GM21786 (cell line): ENCODE data around the gene CDH26.
"Not testable (repeated sequence)": the region's sequence is repeated elsewhere in the genome, so short reads cannot be mapped to it uniquely, and the experiment has no call there.

Experiments
- ATAC-seq: cut with Tn5 transposase; IDR thresholded peaks from one replicate; pipeline ENCODE4 v1.9.1; 2021; ENCODE audit not compliant: unreplicated experiment

The CDH26 gene

DNA sequence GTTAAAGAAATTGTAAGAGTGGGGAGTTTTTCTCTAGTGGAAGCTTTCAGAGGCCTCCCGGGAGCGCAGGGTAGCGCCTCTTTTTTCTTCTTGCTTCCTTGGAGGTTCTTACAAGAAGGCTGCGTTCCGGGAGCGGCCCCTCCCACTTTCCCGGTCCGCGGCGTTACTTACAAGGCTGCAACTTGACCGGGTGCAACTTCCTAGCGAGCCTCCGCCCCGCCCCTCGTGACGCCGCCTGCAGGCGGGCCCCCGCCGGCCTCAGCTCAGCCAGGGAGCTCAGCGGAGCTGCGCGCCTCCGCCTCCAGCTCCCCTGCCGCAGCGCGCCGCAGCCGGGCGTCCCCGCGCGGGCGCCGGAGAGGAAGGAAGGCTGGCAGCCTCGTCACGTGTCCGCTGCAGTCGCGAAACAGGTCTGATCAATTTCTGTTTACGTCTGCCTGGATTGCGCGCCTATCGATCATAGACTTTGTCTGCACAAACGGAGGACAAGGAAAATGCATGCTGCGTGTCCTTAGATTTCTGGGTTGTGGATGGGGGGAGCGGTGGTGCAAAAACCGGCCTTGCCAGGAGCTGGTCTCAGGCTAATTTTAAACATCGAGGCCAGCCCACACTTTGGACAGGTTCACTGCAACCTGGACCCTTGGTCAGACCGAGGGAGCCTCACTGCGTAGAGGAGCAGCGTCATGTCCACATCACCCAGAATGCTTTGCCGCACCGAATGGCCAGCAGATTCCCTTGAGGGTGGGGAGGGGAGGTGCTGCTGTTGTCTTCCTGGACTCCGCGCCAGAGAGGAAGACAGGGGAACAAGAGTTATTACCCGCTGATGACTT lies 17.9 kb upstream of the CDH26 start, which contains the start of the genes FAM217B and PPP1R3D:
TSS of gene FAM217B (plus strand) at position 261 of the 827 bp plus-strand sequence. CDS start 3,555 bp downstream, outside the sequence.
TSS of gene PPP1R3D (minus strand) at position 177 of the 827 bp plus-strand sequence. CDS start 374 bp downstream, outside the sequence.
- ATAC-seq: peak; percentile 87

DNA sequence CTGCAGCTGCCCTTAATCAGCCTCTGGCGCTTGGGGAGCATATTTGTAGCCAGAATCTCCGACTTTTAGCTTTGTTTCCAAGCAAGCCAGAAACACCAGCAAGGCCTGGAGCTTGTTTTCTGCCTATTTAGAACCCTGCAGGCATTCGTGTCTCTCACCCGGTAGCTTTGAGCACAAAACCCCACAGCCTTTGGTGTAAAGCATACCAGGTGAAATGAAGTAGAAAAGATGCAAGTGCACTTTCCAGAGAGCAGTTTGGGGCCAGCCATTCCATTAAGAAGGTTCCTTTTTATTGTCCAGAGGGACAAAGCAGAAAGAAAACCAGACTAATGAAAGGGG lies 17.3 kb upstream of the CDH26 start:
- ATAC-seq: no peak

DNA sequence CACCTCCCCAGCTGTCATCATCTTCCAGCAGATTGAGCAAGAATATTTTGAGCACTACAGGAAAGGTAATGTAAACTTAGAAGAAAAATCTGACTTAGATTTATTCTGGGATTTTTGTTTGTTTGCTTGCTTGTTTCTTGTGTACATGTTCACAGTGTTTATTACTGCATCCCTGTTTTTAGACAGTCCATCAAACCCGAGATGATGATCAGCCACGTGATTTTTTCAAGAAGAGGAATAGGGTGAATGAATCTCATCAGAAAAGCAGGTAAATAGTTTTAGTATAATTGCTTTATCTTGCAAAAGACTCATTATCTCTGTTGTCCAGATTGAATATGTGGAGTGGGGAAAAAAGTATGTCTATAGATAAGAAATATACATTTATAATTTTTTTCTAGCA lies 16.0 kb upstream of the CDH26 start:
- no peak for ATAC-seq

DNA sequence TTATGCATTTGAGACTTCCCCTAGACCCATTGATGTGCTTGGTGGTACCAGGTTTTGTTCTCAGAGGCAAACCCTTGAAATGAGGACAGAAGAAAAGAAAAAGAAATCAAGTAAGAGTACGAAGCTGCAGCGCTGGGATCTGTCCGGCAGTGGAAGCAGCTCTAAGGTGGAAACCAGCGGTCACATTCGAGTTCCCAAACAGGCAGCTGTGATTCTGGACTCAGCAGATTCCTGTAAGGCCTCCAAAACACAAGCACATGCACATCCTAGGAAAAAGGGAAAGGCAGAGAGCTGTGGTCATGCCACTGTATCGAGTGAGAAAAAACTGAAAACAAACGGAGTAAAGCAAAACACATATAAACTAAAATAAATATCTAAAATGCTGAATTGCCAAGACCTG lies 13.5 kb upstream of the CDH26 start:
- ATAC-seq: no peak

DNA sequence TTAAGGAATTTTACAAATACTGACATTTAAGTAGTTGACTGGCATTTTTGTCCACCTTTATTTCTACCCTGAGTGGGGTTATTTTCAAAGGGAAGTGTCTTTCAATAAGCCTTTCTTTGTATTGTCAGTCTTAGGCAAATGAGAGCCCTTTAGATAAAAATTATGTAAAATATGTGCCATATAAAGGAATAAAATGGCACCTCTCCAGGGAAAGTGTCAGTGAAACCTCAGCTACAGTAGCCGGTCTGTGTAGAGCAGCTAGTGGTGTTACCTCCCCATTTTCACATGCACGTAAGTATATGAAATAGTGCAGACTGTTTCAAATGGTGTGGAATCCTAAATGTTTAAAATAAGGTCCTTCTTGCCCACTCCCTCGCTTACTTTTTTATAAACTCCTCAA lies 13.0 kb upstream of the CDH26 start:
- ATAC-seq: no peak

DNA sequence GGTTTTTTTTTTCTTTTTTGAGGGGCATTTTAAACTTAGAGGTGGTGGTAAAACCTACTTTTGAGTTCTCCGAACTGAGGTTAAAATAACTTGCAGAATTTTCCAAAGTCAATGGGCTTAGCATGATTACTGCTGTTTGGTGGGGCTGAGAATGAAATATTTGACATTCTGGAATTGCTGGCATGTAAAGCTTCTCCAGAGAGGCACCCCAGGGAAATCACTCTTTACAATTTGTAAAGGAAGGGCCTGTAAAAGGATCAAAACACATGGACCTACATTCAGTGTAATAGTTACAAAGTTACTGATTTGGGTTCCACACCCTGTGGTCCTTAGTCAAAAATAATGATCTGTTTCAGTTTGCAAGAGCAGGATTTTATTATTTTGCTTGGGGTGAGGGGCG lies 12.5 kb upstream of the CDH26 start:
- ATAC-seq: no peak

DNA sequence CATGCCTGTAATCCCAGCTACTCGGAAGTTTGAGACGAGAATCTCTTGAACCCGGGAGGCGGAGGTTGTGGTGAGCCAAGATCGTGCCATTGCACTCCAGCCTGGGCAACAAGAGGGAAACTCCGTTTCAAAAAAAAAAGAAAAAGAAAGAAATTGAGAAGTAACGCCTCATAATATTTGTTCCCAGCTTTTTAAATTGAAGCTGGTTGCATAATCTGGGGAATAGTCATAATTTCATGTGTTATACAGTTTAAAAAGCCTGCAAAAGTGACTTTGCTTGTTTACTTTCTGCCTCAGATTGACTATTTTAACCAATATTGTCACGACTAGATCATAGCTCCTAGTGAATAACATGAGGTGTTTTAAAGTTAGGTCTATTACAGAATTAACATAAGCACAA lies 10.8 kb upstream of the CDH26 start:
- ATAC-seq: no peak

DNA sequence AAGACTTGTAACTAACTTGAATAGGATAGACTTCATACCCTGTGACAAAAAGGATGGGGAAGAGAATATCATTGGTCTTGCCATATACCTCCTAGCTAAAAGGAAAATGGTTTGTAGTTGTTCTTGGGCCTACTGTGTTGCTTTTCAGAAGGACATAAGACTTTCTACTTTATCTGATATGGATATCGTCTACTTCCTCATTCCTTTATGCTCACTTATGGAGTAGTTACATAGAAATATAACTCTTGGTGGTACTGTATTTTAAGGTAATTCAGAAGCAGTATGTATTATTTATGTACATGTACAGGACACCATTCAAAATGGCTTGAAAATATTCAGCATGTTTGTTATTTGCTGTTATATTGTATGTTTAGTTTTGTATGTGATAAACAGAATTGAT lies 10.0 kb upstream of the CDH26 start:
- ATAC-seq: no peak

DNA sequence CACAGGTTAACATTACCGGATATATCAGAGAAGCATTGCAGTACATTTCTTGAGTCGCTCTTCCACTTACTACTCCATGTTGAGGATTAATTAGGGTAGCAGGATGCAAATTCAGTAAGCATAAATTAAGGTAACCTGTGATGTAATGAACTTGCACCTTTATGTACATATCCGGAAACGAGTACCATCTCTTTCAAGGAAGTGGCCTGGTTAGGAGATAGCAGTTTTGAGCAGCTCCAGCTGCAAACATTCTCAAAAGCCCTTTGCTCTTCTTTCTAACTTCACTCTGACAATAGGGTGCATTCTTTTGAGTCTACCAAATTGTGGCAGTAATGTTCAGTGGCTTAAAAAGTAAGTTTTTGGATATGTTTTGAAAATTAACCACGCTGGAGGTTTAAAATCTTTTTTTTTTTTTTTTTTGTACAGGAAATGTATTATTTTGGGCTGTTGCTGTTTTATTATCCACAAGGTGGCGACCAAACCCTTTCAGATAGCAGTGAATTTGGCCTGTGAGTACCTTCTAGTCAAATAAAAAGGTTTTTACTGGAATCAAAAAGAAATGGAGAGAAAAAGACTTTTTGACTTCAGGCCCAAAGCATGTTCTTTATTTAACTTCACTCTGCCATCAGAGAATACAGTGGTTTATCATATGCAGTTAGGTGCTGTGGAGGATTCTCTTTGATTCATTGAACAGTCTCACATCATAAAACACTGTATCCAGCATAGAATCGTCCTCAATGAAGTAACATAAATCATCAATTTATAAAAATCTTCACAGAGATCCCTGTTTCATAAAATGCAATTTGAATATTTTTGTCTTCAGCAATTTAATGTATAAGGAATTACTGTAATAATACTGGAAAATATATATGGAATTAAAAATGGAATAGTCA lies 9.1 kb upstream of the CDH26 start:
- peak; percentile 72 for ATAC-seq

DNA sequence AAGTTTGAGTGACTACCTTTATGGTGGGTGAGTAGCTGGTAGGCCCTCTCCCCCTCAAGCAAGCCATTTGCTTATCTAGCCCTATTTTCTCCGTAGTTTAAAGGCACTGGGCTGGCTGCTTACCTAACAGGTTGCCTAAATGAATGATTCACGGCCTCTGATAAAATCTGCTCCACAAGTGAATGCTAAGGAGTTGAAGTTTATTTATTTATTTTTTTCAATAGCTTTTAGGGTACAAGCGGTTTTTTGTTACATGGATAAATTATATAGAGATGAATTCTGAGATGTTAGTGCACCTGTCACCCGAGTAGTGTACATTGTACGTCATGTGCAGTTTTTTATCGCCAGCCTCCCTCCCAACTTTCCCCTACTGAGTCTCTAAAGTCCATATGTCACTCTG lies 8.3 kb upstream of the CDH26 start:
- no peak for ATAC-seq

DNA sequence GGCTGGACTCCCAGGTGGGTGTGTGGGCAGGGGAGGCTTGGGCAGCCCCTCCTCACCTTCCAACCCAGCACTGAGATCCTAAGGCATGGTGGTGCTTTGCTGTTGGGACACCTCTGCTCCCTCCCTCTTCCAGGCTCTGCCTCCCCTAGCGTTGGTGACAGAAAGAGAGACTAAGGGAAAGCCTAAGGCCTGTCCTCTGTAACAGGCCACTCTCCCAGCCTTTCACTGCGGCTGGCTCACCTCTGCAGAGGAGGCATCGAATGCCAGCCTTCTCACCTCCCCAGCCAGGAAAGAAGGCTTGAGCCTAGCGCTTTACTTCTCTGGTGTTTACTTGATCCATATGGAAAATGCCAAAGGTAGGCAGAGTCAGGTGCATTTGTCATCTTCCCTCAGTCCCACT lies 3.5 kb upstream of the CDH26 start:
- ATAC-seq: no peak

DNA sequence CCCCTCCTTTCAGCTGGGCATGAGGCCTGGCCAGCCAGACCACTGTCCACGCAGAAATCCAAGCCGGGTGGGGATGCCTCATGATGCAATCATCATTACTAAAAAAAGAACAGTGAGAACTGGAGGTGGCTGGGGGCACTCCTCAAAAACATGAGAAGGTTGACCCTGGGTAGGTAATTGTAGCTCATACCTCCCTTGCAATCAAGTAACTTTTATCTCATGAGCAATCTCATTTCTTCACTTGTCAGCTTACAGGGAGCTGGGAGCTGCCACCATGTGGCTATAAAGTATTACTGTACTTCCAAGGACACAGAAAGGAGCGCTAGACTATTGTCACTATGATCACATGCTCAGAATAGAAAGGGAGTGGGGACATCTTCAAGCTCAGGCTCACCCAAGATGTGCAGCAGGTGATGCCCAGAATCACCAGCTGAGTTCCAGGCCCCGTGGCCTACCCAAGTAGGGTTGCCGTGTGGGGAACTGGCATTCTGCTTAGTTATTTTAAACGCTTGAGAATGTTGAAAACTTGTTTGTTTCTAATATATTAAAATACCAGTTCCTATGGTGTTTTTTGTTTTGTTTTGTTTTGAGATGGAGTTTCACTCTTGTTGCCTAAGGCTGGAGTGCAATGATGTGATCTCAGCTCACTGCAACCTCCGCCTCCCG lies 3.0 kb upstream of the CDH26 start:
- no peak for ATAC-seq

DNA sequence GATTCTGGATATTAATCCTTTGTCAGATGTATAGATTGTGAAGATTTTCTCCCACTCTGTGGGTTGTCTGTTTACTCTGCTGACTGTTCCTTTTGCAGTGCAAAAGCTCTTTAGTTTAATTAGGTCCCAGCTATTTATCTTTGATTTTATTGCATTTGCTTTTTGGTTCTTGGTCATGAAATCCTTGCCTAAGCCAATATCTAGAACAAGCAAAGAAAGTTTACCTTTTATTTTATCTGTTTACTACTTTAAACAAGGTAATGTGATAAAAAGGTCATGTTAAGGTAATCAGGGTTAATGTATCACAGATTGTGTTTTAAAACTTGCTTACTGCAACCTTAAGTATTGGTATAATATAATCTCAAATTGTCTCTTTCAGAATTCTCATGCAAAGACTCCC lies 655 bp upstream of the CDH26 start:
- ATAC-seq: not testable (repeated sequence)

DNA sequence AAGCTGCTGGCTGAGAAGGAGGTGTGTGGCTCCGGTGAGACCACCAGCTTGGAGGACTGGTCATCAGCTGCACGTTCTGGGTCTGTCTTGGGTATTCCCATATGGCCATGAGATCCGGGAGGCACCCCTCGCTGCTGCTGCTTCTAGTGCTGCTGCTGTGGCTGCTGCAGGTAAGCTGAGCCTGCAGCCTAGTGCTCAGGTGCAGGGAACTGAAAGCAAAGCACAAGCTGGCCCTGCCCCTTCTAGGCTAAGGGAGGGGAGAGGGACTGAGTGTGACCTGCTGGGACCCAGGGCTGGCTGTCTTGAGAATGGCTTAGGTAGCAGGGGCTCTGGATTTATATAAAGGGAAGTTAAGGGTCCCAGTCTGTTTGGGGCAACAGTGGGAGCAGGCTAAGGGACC lies 403 bp downstream of the CDH26 start:
- no peak for ATAC-seq

DNA sequence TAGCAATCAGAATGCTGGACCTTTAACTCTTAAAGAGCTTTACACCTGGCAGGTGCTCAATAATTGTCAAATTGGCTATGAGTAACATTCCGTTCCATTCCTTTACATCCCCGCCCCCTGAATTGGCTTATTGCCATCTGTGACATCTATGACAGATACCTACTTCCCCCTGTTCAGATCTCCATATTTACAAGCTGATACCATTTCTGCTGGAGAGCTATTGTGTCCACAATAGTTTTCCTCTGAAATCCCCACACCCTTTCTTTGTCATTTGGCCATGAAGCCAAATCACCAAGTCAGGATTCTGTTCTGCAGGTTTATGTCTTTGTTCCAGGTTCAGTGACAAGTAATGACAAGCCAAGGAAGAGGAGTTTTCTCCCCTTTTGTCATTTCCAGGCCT lies 3.2 kb downstream of the CDH26 start:
- no peak for ATAC-seq

DNA sequence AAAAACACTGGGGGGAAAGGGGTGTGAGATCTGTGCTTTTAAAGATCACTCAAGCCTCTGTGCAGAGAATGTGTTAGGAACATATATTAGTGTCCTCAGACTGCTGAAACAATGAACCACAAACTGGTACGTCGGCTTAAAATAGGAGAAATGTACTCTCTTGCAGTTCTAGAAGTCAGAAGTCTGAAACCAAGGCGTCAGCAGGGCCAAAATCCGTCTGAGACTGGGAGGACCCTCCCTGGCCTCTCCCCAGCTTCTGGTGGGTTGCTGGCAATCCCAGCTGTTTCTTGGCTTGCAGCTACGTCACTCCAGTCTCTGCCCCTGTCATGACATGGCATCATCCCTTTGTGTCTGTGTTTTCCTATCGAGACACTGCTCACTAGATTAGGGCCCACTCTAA lies 3.9 kb downstream of the CDH26 start:
- ATAC-seq: no peak

DNA sequence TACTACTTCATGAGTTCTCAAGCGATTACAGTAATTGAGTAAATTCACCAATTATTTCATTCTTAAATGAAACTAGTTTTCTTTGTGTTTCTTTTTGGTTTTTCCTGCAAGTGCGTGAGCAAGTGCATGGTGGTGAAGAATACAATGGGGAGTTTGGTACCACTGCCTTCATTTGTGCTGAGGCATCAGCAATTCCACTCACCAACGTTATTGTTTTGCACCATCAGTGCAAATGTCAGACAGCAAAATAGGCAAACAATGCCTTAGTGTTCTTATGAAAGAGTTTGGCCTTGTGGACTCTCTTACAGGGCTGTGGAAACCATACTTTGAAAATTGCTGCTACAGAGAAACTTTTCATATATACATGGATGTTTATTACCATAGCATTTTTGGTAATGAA lies 8.2 kb downstream of the CDH26 start:
- no peak for ATAC-seq

DNA sequence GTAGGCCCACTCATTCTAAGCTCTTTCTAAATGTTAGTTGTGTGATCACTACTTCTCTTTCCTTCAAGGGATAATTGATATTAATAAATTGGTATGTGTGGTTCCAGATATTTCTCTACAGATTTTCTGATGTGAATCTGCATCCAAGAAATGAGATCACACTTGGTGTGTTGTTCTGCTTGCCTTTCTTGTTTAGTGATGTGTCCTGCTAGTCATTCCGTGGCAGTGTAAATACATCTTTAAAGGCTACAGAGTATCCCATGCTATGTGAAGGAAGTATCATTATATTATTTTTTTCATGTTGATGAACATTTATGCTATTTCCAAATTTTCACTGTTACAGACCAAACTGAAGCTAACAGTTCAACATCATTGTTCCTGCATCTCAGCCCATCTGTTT lies 13.2 kb downstream of the CDH26 start:
- ATAC-seq: no peak

DNA sequence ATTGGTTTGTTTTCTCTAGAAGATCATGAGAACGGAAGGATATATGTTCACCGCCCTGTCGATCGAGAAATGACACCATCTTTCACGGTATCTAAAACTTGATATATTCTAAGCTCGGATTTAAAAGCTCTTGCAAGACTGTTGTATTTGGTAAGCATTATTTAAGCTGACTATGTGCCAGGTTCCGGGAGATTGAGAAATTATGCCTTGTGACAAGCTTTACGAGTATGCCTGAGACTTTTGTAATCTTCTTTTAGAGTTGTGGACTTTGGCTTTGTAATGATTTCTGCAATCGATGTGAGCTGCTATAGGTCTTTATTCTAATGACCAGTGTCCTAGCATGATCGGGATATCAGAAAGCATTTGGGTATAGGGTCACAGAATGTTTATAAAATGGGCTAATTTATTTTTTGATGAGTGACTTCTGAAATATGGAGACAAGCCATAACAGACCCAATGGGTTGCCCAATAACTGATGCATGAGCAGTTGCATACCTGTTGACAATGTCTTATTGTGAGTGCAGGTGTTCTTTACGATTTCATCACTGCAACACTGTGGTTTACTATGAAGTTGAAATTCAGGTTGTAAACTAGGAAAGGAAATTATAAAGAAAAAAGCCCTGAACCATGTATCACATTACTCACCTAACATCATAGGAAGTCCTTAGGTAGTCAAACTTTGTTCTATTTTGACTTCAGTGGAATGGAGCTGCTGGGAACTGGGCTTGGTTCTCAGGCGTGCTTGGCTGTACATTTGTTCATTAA lies 14.0 kb downstream of the CDH26 start:
- ATAC-seq: no peak

DNA sequence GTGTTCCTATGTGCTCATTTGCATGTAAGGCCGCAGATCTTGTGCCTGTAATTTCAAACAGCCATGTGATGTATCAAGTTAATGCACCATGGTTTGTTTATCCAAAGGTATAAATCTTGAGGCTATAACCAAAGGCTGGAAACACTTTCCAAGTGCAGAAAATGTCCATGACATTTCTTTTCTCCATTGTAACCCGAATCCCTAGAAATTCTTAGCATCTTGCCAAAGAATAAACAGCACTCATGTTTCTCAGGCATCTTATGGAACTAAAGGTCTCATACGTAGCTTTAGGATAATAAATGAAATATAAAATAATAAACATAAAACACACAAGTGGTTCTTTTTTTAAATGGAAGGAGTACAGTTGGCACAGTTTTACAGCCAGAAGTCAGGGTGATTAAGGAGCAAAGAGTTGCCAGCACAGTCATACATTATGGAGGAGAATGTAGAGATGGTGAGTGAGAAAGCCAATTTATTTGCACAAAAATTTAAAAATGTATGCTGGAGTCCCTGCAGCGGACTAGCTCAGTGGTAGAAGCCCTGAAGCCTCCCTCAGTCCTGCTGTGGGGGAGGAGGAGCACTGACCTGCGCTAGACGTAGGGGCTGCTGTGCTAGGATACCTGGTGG lies 18.0 kb downstream of the CDH26 start:
- no peak for ATAC-seq
